ENCODE data around the gene AMBRA1. TPM values are rescaled to one million over a fixed set of nuclear protein-coding genes. Genes with fewer than 3 reads are reported as not detected.

The AMBRA1 gene
- total and polyA plus RNA-seq, 11 donors: 5.6 to 23.5 (median 16.2) TPM

GRCh38 chr11:46641639-46642038 lies 47.8 kb upstream of the AMBRA1 start:
- no peak for DNase-seq
- no peak for ATAC-seq
- no peak for TF ChIP-seq CTCF (IDR thresholded peaks at IDR 0.05)
- no peak for TF ChIP-seq POLR2A (IDR thresholded peaks at IDR 0.05)
- Histone ChIP-seq H3K9me3 (no peaks in the 10 kb centered on the region), H3K4me3 (no peak overlapping the region), H3K36me3 (peaks cover 2 to 71% (median 61%) of the 10 kb centered on the region in 9 donors), H3K27ac (no peak overlapping the region), H3K27me3 (no peaks in the 10 kb centered on the region), H3K4me1 (no peaks in the 10 kb centered on the region)
- intact Hi-C loops (cut with DNase I): no loop called here
- 74 to 83% (median 75%) methylated on average over 3 of the region's 3 CpGs for WGBS, 4 donors

GRCh38 chr11:46640036-46640788 lies 46.4 kb upstream of the AMBRA1 start:
- DNase-seq: no peak
- Histone ChIP-seq H3K4me1 (no peaks in the 10 kb centered on the region), H3K27me3 (no peaks in the 10 kb centered on the region), H3K4me3 (no peak overlapping the region), H3K9me3 (no peaks in the 10 kb centered on the region), H3K27ac (no peak overlapping the region), H3K36me3 (peaks cover 0 to 69% (median 58%) of the 10 kb centered on the region in 9 donors)
- ATAC-seq: no peak
- WGBS, 4 donors: 95 to 98% (median 97%) methylated on average over 6 of the region's 6 CpGs
- intact Hi-C loops (cut with DNase I): no loop called here
- TF ChIP-seq CTCF (IDR thresholded peaks at IDR 0.05) (no peak), POLR2A (IDR thresholded peaks at IDR 0.05) (no peak)

GRCh38 chr11:46639197-46639839 lies 45.5 kb upstream of the AMBRA1 start:
- DNase-seq: no peak

More at GRCh38 chr11:46639197-46639839, 45.5 kb upstream of the AMBRA1 start:
- Histone ChIP-seq H3K4me3 (no peak overlapping the region), H3K36me3 (peaks cover 0 to 63% (median 49%) of the 10 kb centered on the region in 9 donors), H3K27me3 (no peaks in the 10 kb centered on the region), H3K27ac (no peak overlapping the region), H3K9me3 (no peaks in the 10 kb centered on the region), H3K4me1 (no peaks in the 10 kb centered on the region)
- TF ChIP-seq CTCF (IDR thresholded peaks at IDR 0.05): no peak
- TF ChIP-seq POLR2A (IDR thresholded peaks at IDR 0.05): no peak
- intact Hi-C loops (cut with DNase I): no loop called here
- no peak for ATAC-seq
- WGBS, 4 donors: 92 to 97% (median 95%) methylated on average over 7 of the region's 7 CpGs
